Measurements from ENCODE around the gene HPX.

The HPX gene

GRCh38 chr11:6458352-6459098, 17.7 kb upstream of the HPX start:
- 90 to 100% methylated on average over 1 of the region's 2 CpGs for WGBS, 2 experiments (ENCODE audit: insufficient coverage in 2 of 2)
- no peak overlapping the region for H3K27ac ChIP-seq (ENCODE audit: low read depth, low read length, severe bottlenecking)
- H3K4me1 ChIP-seq (ENCODE audit: control insufficient read depth, insufficient read depth, low read length, poor library complexity, severe bottlenecking), result no peaks in the 10 kb centered on the region
- no peak overlapping the region for H3K4me3 ChIP-seq (ENCODE audit: extremely low read depth, insufficient read depth, low read length, poor library complexity, severe bottlenecking)
- no peaks in the 10 kb centered on the region for H3K9me3 ChIP-seq (ENCODE audit: control insufficient read depth, low read length)
- H3K36me3 ChIP-seq (ENCODE audit: control insufficient read depth, insufficient read depth, low read length), result peaks cover 61% of the 10 kb centered on the region

- Histone ChIP-seq H3K36me3 (ENCODE audit: control insufficient read depth, insufficient read depth, low read length) (peaks cover 61% of the 10 kb centered on the region), H3K4me1 (ENCODE audit: control insufficient read depth, insufficient read depth, low read length, poor library complexity, severe bottlenecking) (no peaks in the 10 kb centered on the region), H3K9me3 (ENCODE audit: control insufficient read depth, low read length) (no peaks in the 10 kb centered on the region), H3K4me3 (ENCODE audit: extremely low read depth, insufficient read depth, low read length, poor library complexity, severe bottlenecking) (no peak overlapping the region), H3K27ac (ENCODE audit: low read depth, low read length, severe bottlenecking) (no peak overlapping the region)
- 94 to 97% methylated on average over 22 to 23 of the region's 26 CpGs for WGBS, 2 experiments (ENCODE audit: insufficient coverage in 2 of 2)
These were observed 17.0 kb upstream of the HPX start for GRCh38 chr11:6457581-6458320.

- Histone ChIP-seq H3K9me3 (ENCODE audit: control insufficient read depth, low read length) (no peaks in the 10 kb centered on the region), H3K4me1 (ENCODE audit: control insufficient read depth, insufficient read depth, low read length, poor library complexity, severe bottlenecking) (no peaks in the 10 kb centered on the region), H3K36me3 (ENCODE audit: control insufficient read depth, insufficient read depth, low read length) (peaks cover 66% of the 10 kb centered on the region), H3K4me3 (ENCODE audit: extremely low read depth, insufficient read depth, low read length, poor library complexity, severe bottlenecking) (no peak overlapping the region), H3K27ac (ENCODE audit: low read depth, low read length, severe bottlenecking) (no peak overlapping the region)
- WGBS, 2 experiments (ENCODE audit: insufficient coverage in 2 of 2), result 98% methylated on average over 56 of the region's 56 CpGs
These were observed 15.7 kb upstream of the HPX start for GRCh38 chr11:6456361-6457073.

- no peaks in the 10 kb centered on the region for H3K9me3 ChIP-seq (ENCODE audit: control insufficient read depth, low read length)
- WGBS, 2 experiments (ENCODE audit: insufficient coverage in 2 of 2), result 100% methylated on average over 1 of the region's 2 CpGs; no CpG with 5 or more reads in 1 of the 2 experiments
- H3K27ac ChIP-seq (ENCODE audit: low read depth, low read length, severe bottlenecking), result no peak overlapping the region
- H3K4me1 ChIP-seq (ENCODE audit: control insufficient read depth, insufficient read depth, low read length, poor library complexity, severe bottlenecking), result no peaks in the 10 kb centered on the region
- H3K36me3 ChIP-seq (ENCODE audit: control insufficient read depth, insufficient read depth, low read length), result peaks cover 77% of the 10 kb centered on the region
- no peak overlapping the region for H3K4me3 ChIP-seq (ENCODE audit: extremely low read depth, insufficient read depth, low read length, poor library complexity, severe bottlenecking)
These were observed 14.3 kb upstream of the HPX start for GRCh38 chr11:6455070-6455469.

GRCh38 chr11:6453152-6453551, 12.4 kb upstream of the HPX start:
- Histone ChIP-seq H3K9me3 (ENCODE audit: control insufficient read depth, low read length) (no peaks in the 10 kb centered on the region), H3K27ac (ENCODE audit: low read depth, low read length, severe bottlenecking) (no peak overlapping the region), H3K4me1 (ENCODE audit: control insufficient read depth, insufficient read depth, low read length, poor library complexity, severe bottlenecking) (no peaks in the 10 kb centered on the region), H3K36me3 (ENCODE audit: control insufficient read depth, insufficient read depth, low read length) (peaks cover 80% of the 10 kb centered on the region), H3K4me3 (ENCODE audit: extremely low read depth, insufficient read depth, low read length, poor library complexity, severe bottlenecking) (no peak overlapping the region)
- WGBS, 2 experiments (ENCODE audit: insufficient coverage in 2 of 2), result 96 to 100% methylated on average over 2 of the region's 2 CpGs

- Histone ChIP-seq H3K36me3 (ENCODE audit: control insufficient read depth, insufficient read depth, low read length) (peaks cover 82% of the 10 kb centered on the region), H3K27ac (ENCODE audit: low read depth, low read length, severe bottlenecking) (no peak overlapping the region), H3K4me1 (ENCODE audit: control insufficient read depth, insufficient read depth, low read length, poor library complexity, severe bottlenecking) (no peaks in the 10 kb centered on the region), H3K9me3 (ENCODE audit: control insufficient read depth, low read length) (no peaks in the 10 kb centered on the region), H3K4me3 (ENCODE audit: extremely low read depth, insufficient read depth, low read length, poor library complexity, severe bottlenecking) (no peak overlapping the region)
- WGBS, 2 experiments (ENCODE audit: insufficient coverage in 2 of 2), result 85 to 100% methylated on average over 3 of the region's 3 CpGs
These were observed 11.4 kb upstream of the HPX start for GRCh38 chr11:6452219-6452618.

- no peaks in the 10 kb centered on the region for H3K4me1 ChIP-seq (ENCODE audit: control insufficient read depth, insufficient read depth, low read length, poor library complexity, severe bottlenecking)
- no peak overlapping the region for H3K4me3 ChIP-seq (ENCODE audit: extremely low read depth, insufficient read depth, low read length, poor library complexity, severe bottlenecking)
- no CpG with 5 or more reads among the region's 3 CpGs for WGBS, 2 experiments (ENCODE audit: insufficient coverage in 2 of 2)
- H3K9me3 ChIP-seq (ENCODE audit: control insufficient read depth, low read length), result no peaks in the 10 kb centered on the region
- H3K36me3 ChIP-seq (ENCODE audit: control insufficient read depth, insufficient read depth, low read length), result peaks cover 51% of the 10 kb centered on the region
- no peak overlapping the region for H3K27ac ChIP-seq (ENCODE audit: low read depth, low read length, severe bottlenecking)
These were observed 7.8 kb upstream of the HPX start for GRCh38 chr11:6448574-6448973.

- H3K9me3 ChIP-seq (ENCODE audit: control insufficient read depth, low read length), result no peaks in the 10 kb centered on the region
- H3K27ac ChIP-seq (ENCODE audit: low read depth, low read length, severe bottlenecking), result no peak overlapping the region
- H3K4me3 ChIP-seq (ENCODE audit: extremely low read depth, insufficient read depth, low read length, poor library complexity, severe bottlenecking), result no peak overlapping the region
- WGBS, 2 experiments (ENCODE audit: insufficient coverage in 2 of 2), result 33 to 50% methylated on average over 3 to 4 of the region's 5 CpGs
- H3K36me3 ChIP-seq (ENCODE audit: control insufficient read depth, insufficient read depth, low read length), result peaks cover 9% of the 10 kb centered on the region
- peaks cover 8% of the 10 kb centered on the region for H3K4me1 ChIP-seq (ENCODE audit: control insufficient read depth, insufficient read depth, low read length, poor library complexity, severe bottlenecking)
These were observed 2.6 kb upstream of the HPX start for GRCh38 chr11:6443269-6444003.

GRCh38 chr11:6442441-6442840, 1.7 kb upstream of the HPX start:
- WGBS, 2 experiments (ENCODE audit: insufficient coverage in 2 of 2), result 83 to 94% methylated on average over 1 to 4 of the region's 4 CpGs
- no peak overlapping the region for H3K4me3 ChIP-seq (ENCODE audit: extremely low read depth, insufficient read depth, low read length, poor library complexity, severe bottlenecking)
- H3K27ac ChIP-seq (ENCODE audit: low read depth, low read length, severe bottlenecking), result no peak overlapping the region
- peaks cover 8% of the 10 kb centered on the region for H3K4me1 ChIP-seq (ENCODE audit: control insufficient read depth, insufficient read depth, low read length, poor library complexity, severe bottlenecking)
- H3K36me3 ChIP-seq (ENCODE audit: control insufficient read depth, insufficient read depth, low read length), result peaks cover 3% of the 10 kb centered on the region
- no peaks in the 10 kb centered on the region for H3K9me3 ChIP-seq (ENCODE audit: control insufficient read depth, low read length)

- Histone ChIP-seq H3K27ac (ENCODE audit: low read depth, low read length, severe bottlenecking) (no peak overlapping the region), H3K9me3 (ENCODE audit: control insufficient read depth, low read length) (no peaks in the 10 kb centered on the region), H3K4me1 (ENCODE audit: control insufficient read depth, insufficient read depth, low read length, poor library complexity, severe bottlenecking) (peaks cover 8% of the 10 kb centered on the region), H3K4me3 (ENCODE audit: extremely low read depth, insufficient read depth, low read length, poor library complexity, severe bottlenecking) (no peak overlapping the region), H3K36me3 (ENCODE audit: control insufficient read depth, insufficient read depth, low read length) (no peaks in the 10 kb centered on the region)
- WGBS, 2 experiments (ENCODE audit: insufficient coverage in 2 of 2), result 25 to 27% methylated on average over 1 of the region's 1 CpG
These were observed 1.7 kb downstream of the HPX start for GRCh38 chr11:6438979-6439571.

Data from mesodermal cell (in vitro differentiated cells).